NK-92 (cell line): Measurements from ENCODE around the gene CNDP1.
A peak's percentile ranks its signal among the peaks of the same experiment; 100 is the strongest.

Experiments used
- DNase-seq: peaks from one replicate; lab custom pipeline; 2025; ENCODE audit not compliant: unreplicated experiment; lab: John Stamatoyannopoulos, UW

The CNDP1 gene

GRCh38 chr18:74577019-74577418, 42.7 kb downstream of the CNDP1 start:
- no peak for DNase-seq

- DNase-seq = no peak
Observed at GRCh38 chr18:74579496-74580065, 45.3 kb downstream of the CNDP1 start.

- no peak for DNase-seq
Observed at GRCh38 chr18:74582642-74583041, 48.3 kb downstream of the CNDP1 start.

- DNase-seq = no peak
Observed at GRCh38 chr18:74587441-74587840, 53.1 kb downstream of the CNDP1 start.

- no peak for DNase-seq
Observed at GRCh38 chr18:74589021-74589420, 54.7 kb downstream of the CNDP1 start.

- no peak for DNase-seq
Observed at GRCh38 chr18:74589811-74590210, 55.5 kb downstream of the CNDP1 start.

- DNase-seq = no peak
Observed at GRCh38 chr18:74590671-74591070, 56.4 kb downstream of the CNDP1 start.

- no peak for DNase-seq
Observed at GRCh38 chr18:74595431-74595830, 61.1 kb downstream of the CNDP1 start.

- no peak for DNase-seq
Observed at GRCh38 chr18:74597034-74597661, 62.8 kb downstream of the CNDP1 start.

- DNase-seq = peak; percentile 11
Observed at GRCh38 chr18:74597662-74598349, 63.5 kb downstream of the CNDP1 start, which contains the start of gene ZNF407. Gene ZNF407, plus strand, starts transcription at chr18:74597870. Its CDS starts 33,150 bp downstream, at chr18:74631020.

- DNase-seq = no peak
Observed at GRCh38 chr18:74598350-74599001, 64.2 kb downstream of the CNDP1 start.

GRCh38 chr18:74604361-74604760, 70.1 kb downstream of the CNDP1 start:
- no peak for DNase-seq

GRCh38 chr18:74604774-74605173, 70.5 kb downstream of the CNDP1 start:
- no peak for DNase-seq

GRCh38 chr18:74608681-74609080, 74.4 kb downstream of the CNDP1 start:
- DNase-seq = no peak

- no peak for DNase-seq
Observed at GRCh38 chr18:74609535-74609934, 75.2 kb downstream of the CNDP1 start.

- no peak for DNase-seq
Observed at GRCh38 chr18:74610051-74610615, 75.8 kb downstream of the CNDP1 start.

GRCh38 chr18:74610860-74611259, 76.6 kb downstream of the CNDP1 start:
- no peak for DNase-seq

- DNase-seq = no peak
Observed at GRCh38 chr18:74611765-74612164, 77.5 kb downstream of the CNDP1 start.

- DNase-seq = no peak
Observed at GRCh38 chr18:74613381-74613780, 79.1 kb downstream of the CNDP1 start.

GRCh38 chr18:74616494-74616893, 82.2 kb downstream of the CNDP1 start:
- no peak for DNase-seq

GRCh38 chr18:74617486-74617885, 83.2 kb downstream of the CNDP1 start:
- DNase-seq = no peak

GRCh38 chr18:74622072-74622471, 87.8 kb downstream of the CNDP1 start:
- DNase-seq = no peak
